ENCODE data around the gene MAD1L1. TPM values are rescaled to one million over a fixed set of nuclear protein-coding genes. Genes with fewer than 3 reads are reported as not detected.

The MAD1L1 gene
- polyA plus RNA-seq, 2 donors, result 18.0 to 24.9 TPM

DNA sequence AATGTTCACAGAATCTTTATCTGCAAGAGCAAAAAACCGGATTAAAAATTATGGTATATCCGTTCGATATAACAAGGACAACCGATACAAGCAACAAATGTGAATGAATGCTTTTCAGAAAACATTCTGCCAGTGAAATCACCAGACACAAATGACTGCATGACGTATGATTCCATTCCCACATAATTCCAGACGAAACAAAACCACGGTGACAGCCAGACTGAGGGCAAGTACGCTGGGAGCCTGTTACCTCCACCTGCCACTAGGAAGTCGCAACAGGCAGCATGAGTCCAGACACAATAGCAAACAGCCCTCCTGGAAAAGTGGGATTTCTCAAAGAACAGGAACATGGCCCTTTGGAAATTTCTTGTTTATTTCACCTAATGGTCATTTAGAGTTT, 41.7 kb downstream of the MAD1L1 start:
- Histone ChIP-seq H3K36me3 (ENCODE audit: control insufficient read depth in 2 of 2, insufficient read depth in 2 of 2, low read length in 1 of 2) (peaks cover 0 to under 1% of the 10 kb centered on the region in 2 donors), H3K4me3 (ENCODE audit: low read depth in 1 of 2, low read length in 2 of 2) (no peak overlapping the region), H3K9me3 (ENCODE audit: control insufficient read depth in 2 of 2, insufficient read depth in 1 of 2, low read depth in 1 of 2, low read length in 1 of 2) (no peaks in the 10 kb centered on the region), H3K27ac (ENCODE audit: low read depth in 2 of 2, low read length in 1 of 2) (no peak overlapping the region), H3K4me1 (ENCODE audit: control insufficient read depth in 2 of 2, insufficient read depth in 2 of 2, low read length in 1 of 2) (peaks cover 0 to 2% of the 10 kb centered on the region in 2 donors), H3K27me3 (ENCODE audit: control insufficient read depth in 1 of 2, insufficient read depth in 2 of 2, low read length in 2 of 2) (no peaks in the 10 kb centered on the region)
- WGBS, 2 donors, result 95 to 96% methylated on average over 9 of the region's 9 CpGs

DNA sequence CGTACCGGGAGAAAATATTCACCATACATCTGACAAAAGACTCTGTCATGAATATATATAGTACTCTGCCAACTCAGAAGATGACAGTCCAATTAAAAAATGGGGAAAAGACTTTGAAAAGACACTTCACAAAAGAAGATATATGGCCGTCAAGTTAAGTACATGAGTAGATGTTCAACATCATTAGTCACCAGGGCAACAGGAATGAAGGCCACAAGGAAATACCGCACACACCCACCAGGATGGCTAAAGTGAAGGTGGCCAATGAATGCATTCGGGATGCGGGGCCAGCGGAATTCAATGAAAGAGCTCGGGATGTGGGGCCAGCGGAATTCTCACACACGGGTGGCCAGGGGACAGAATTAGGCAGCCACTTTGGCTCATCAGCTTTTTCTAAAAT, 42.2 kb downstream of the MAD1L1 start:
- H3K27ac ChIP-seq (ENCODE audit: low read depth in 2 of 2, low read length in 1 of 2), result no peak overlapping the region
- H3K4me1 ChIP-seq (ENCODE audit: control insufficient read depth in 2 of 2, insufficient read depth in 2 of 2, low read length in 1 of 2), result peaks cover 0 to under 1% of the 10 kb centered on the region in 2 donors
- WGBS, 2 donors, result 91 to 93% methylated on average over 10 of the region's 10 CpGs
- no peak overlapping the region for H3K4me3 ChIP-seq (ENCODE audit: low read depth in 1 of 2, low read length in 2 of 2)
- H3K27me3 ChIP-seq (ENCODE audit: control insufficient read depth in 1 of 2, insufficient read depth in 2 of 2, low read length in 2 of 2), result no peaks in the 10 kb centered on the region
- H3K36me3 ChIP-seq (ENCODE audit: control insufficient read depth in 2 of 2, insufficient read depth in 2 of 2, low read length in 1 of 2), result no peaks in the 10 kb centered on the region
- no peaks in the 10 kb centered on the region for H3K9me3 ChIP-seq (ENCODE audit: control insufficient read depth in 2 of 2, insufficient read depth in 1 of 2, low read depth in 1 of 2, low read length in 1 of 2)

DNA sequence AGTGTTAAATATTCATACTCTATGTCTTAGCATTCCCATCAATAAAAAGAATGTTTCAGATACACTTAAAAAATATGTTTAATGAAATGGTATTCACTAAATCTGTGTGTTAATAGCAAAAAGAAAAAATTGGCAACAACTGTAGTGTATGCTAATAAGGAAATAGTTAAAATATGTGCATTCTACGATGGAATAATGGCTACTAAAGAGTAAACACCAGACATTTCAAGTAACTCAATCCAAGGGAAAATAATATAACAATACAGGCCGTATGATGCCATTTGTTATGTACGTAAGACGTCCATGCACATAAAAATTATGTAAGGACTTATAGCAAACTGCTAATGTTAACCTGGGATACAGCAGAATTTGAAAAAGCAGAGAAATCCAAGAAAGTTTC, 46.6 kb downstream of the MAD1L1 start:
- H3K9me3 ChIP-seq (ENCODE audit: control insufficient read depth in 2 of 2, insufficient read depth in 1 of 2, low read depth in 1 of 2, low read length in 1 of 2), result no peaks in the 10 kb centered on the region
- no peak overlapping the region for H3K4me3 ChIP-seq (ENCODE audit: low read depth in 1 of 2, low read length in 2 of 2)
- no peak overlapping the region for H3K27ac ChIP-seq (ENCODE audit: low read depth in 2 of 2, low read length in 1 of 2)
- no peaks in the 10 kb centered on the region for H3K27me3 ChIP-seq (ENCODE audit: control insufficient read depth in 1 of 2, insufficient read depth in 2 of 2, low read length in 2 of 2)
- H3K4me1 ChIP-seq (ENCODE audit: control insufficient read depth in 2 of 2, insufficient read depth in 2 of 2, low read length in 1 of 2), result no peaks in the 10 kb centered on the region
- no peaks in the 10 kb centered on the region for H3K36me3 ChIP-seq (ENCODE audit: control insufficient read depth in 2 of 2, insufficient read depth in 2 of 2, low read length in 1 of 2)
- 86 to 88% methylated on average over 4 of the region's 4 CpGs for WGBS, 2 donors

DNA sequence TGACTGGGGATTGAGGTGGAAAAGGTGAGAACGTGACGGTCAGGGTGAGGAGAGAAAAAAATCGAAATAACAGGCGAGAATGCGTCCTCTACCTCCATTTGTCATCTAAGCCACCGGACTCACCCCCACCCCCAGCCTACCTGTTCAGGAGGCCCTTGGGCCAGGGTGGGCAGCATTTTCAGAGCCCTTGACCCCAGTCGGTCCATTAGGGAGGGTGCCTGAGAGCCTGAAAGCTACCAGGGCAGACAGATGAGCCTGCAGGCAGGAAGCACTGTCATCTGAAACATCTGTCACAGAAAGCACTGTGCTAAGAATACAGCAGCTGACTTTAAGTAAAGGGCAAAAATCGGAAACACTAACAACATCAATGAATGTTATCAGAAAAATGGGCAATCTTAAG, 47.0 kb downstream of the MAD1L1 start:
- Histone ChIP-seq H3K4me1 (ENCODE audit: control insufficient read depth in 2 of 2, insufficient read depth in 2 of 2, low read length in 1 of 2) (no peaks in the 10 kb centered on the region), H3K36me3 (ENCODE audit: control insufficient read depth in 2 of 2, insufficient read depth in 2 of 2, low read length in 1 of 2) (no peaks in the 10 kb centered on the region), H3K4me3 (ENCODE audit: low read depth in 1 of 2, low read length in 2 of 2) (no peak overlapping the region), H3K27me3 (ENCODE audit: control insufficient read depth in 1 of 2, insufficient read depth in 2 of 2, low read length in 2 of 2) (no peaks in the 10 kb centered on the region), H3K27ac (ENCODE audit: low read depth in 2 of 2, low read length in 1 of 2) (no peak overlapping the region), H3K9me3 (ENCODE audit: control insufficient read depth in 2 of 2, insufficient read depth in 1 of 2, low read depth in 1 of 2, low read length in 1 of 2) (no peaks in the 10 kb centered on the region)
- WGBS, 2 donors, result 95% methylated on average over 8 of the region's 8 CpGs

DNA sequence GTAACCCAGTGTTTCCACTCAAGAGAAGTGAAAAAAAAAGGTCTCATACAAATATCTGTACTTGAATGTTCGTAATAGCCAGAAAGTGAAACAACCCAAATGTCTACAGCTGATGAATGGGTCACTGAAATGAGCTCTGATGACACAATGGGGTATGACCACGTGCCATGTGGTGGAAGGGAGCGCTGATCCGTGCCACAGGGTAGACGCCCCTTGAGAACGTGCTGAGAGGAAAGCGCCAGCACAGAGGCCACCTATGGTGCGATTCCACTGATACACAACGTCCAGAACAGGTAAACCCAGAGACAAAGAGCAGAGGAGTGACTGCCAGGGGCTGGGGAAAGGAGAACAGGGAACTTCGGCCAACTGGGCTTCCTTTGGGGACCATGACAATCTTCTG, 50.3 kb downstream of the MAD1L1 start:
- Histone ChIP-seq H3K36me3 (ENCODE audit: control insufficient read depth in 2 of 2, insufficient read depth in 2 of 2, low read length in 1 of 2) (no peaks in the 10 kb centered on the region), H3K4me1 (ENCODE audit: control insufficient read depth in 2 of 2, insufficient read depth in 2 of 2, low read length in 1 of 2) (no peaks in the 10 kb centered on the region), H3K27ac (ENCODE audit: low read depth in 2 of 2, low read length in 1 of 2) (no peak overlapping the region), H3K4me3 (ENCODE audit: low read depth in 1 of 2, low read length in 2 of 2) (no peak overlapping the region), H3K9me3 (ENCODE audit: control insufficient read depth in 2 of 2, insufficient read depth in 1 of 2, low read depth in 1 of 2, low read length in 1 of 2) (no peaks in the 10 kb centered on the region), H3K27me3 (ENCODE audit: control insufficient read depth in 1 of 2, insufficient read depth in 2 of 2, low read length in 2 of 2) (no peaks in the 10 kb centered on the region)
- 94 to 95% methylated on average over 10 of the region's 10 CpGs for WGBS, 2 donors

DNA sequence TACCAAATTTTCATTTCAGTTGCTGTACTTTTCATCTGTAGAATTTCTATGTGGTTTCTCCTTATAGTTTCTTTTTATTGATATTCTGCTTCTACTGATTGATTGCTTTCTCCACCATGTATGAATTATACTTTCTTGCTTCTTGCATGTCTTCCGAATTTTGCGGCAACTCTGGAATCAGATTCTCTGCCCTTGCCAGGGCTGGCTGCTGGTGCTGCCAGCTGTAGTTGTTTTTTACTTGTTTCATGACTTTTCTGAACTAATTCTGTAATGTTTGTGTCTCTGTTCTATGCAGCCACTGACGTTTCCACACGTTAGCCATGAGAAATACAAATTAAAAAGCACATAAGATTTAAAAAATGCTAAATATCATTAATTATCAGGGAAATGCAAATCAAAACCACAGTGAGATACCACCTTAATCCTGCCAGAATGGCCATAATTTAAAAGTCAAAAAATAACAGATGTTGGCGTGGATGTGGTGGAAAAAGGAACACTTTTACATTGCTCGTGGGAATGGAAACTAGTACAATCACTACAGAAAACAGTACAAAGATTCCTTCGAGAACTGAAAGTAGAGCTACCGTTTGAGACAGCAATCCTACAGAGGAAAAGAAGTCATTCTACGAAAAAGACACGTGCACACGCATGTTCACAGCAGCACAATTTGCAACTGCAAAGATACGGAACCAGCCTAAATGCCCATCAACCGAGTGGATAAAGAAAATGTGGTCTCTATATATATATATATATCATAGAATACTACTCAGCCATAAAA, 51.5 kb downstream of the MAD1L1 start:
- Histone ChIP-seq H3K9me3 (ENCODE audit: control insufficient read depth in 2 of 2, insufficient read depth in 1 of 2, low read depth in 1 of 2, low read length in 1 of 2) (no peaks in the 10 kb centered on the region), H3K27me3 (ENCODE audit: control insufficient read depth in 1 of 2, insufficient read depth in 2 of 2, low read length in 2 of 2) (no peaks in the 10 kb centered on the region), H3K4me1 (ENCODE audit: control insufficient read depth in 2 of 2, insufficient read depth in 2 of 2, low read length in 1 of 2) (no peaks in the 10 kb centered on the region), H3K36me3 (ENCODE audit: control insufficient read depth in 2 of 2, insufficient read depth in 2 of 2, low read length in 1 of 2) (no peaks in the 10 kb centered on the region), H3K27ac (ENCODE audit: low read depth in 2 of 2, low read length in 1 of 2) (no peak overlapping the region), H3K4me3 (ENCODE audit: low read depth in 1 of 2, low read length in 2 of 2) (no peak overlapping the region)
- WGBS, 2 donors, result 91 to 93% methylated on average over 13 of the region's 13 CpGs

DNA sequence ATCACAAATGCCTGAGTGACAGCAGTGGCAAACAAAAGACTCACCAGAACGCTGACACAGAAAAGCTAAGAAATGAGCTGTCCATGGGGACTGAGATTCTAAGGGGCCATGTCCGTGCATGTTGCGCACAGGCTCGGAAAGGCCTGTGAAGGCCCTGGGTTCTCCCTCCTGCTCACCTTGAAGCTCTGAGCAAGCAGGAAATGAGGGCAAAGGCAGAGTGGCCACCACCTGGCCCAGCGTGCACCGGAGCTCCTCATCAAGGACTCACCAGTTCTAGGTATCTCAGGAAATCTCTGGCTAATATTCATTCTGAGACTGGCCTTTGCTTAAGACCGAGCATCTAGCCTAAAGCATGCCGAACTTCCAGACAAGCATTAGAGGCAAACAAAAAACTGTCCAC, 52.7 kb downstream of the MAD1L1 start:
- H3K4me1 ChIP-seq (ENCODE audit: control insufficient read depth in 2 of 2, insufficient read depth in 2 of 2, low read length in 1 of 2), result peaks cover under 1% of the 10 kb centered on the region in 2 donors
- 93 to 96% methylated on average over 8 of the region's 8 CpGs for WGBS, 2 donors
- no peaks in the 10 kb centered on the region for H3K27me3 ChIP-seq (ENCODE audit: control insufficient read depth in 1 of 2, insufficient read depth in 2 of 2, low read length in 2 of 2)
- no peak overlapping the region for H3K4me3 ChIP-seq (ENCODE audit: low read depth in 1 of 2, low read length in 2 of 2)
- no peaks in the 10 kb centered on the region for H3K36me3 ChIP-seq (ENCODE audit: control insufficient read depth in 2 of 2, insufficient read depth in 2 of 2, low read length in 1 of 2)
- H3K9me3 ChIP-seq (ENCODE audit: control insufficient read depth in 2 of 2, insufficient read depth in 1 of 2, low read depth in 1 of 2, low read length in 1 of 2), result no peaks in the 10 kb centered on the region
- H3K27ac ChIP-seq (ENCODE audit: low read depth in 2 of 2, low read length in 1 of 2), result no peak overlapping the region

DNA sequence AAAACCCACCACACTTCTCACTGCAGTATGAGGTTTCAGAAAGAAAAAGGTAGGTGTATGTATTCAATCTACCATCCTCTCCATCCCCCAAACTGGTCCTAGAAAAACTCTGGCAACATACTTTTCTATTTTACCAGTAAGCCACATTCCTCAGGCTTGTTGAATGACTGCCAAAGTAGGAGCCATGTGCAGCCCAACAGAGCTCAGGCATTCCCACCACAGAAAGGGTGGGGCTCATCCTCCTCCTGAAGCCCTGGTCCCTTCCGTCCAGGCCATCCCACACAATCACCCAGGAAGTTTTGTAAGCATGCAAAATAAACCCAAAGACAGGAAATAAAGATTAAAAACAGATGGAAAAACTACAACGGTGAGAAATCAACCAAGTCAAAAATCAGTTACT, 57.2 kb downstream of the MAD1L1 start:
- Histone ChIP-seq H3K27ac (ENCODE audit: low read depth in 2 of 2, low read length in 1 of 2) (no peak overlapping the region), H3K4me1 (ENCODE audit: control insufficient read depth in 2 of 2, insufficient read depth in 2 of 2, low read length in 1 of 2) (peaks cover 3 to 4% of the 10 kb centered on the region in 2 donors), H3K36me3 (ENCODE audit: control insufficient read depth in 2 of 2, insufficient read depth in 2 of 2, low read length in 1 of 2) (no peaks in the 10 kb centered on the region), H3K4me3 (ENCODE audit: low read depth in 1 of 2, low read length in 2 of 2) (no peak overlapping the region), H3K9me3 (ENCODE audit: control insufficient read depth in 2 of 2, insufficient read depth in 1 of 2, low read depth in 1 of 2, low read length in 1 of 2) (no peaks in the 10 kb centered on the region), H3K27me3 (ENCODE audit: control insufficient read depth in 1 of 2, insufficient read depth in 2 of 2, low read length in 2 of 2) (no peaks in the 10 kb centered on the region)
- 27 to 47% methylated on average over 2 of the region's 2 CpGs for WGBS, 2 donors

DNA sequence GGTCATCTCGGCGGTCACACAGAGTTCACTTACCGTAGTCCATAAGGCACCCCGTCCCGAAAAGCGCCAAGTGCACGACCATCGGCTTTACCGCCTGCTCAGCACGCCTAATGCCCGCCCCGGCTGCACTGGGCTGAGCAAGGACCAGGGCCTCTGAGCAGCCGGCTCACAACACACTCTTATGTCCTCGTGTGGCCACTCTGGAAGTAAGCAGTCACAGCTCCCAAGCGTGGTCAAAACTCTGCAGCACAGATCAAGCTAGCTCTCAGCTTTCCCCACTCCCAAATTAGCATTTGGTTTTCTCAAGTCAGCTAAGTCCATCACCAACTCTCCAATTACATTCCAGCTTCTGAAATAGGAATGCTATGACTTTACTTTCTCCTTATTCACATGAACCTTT, 57.7 kb downstream of the MAD1L1 start:
- Histone ChIP-seq H3K9me3 (ENCODE audit: control insufficient read depth in 2 of 2, insufficient read depth in 1 of 2, low read depth in 1 of 2, low read length in 1 of 2) (no peaks in the 10 kb centered on the region), H3K4me3 (ENCODE audit: low read depth in 1 of 2, low read length in 2 of 2) (no peak overlapping the region), H3K4me1 (ENCODE audit: control insufficient read depth in 2 of 2, insufficient read depth in 2 of 2, low read length in 1 of 2) (peaks cover 4 to 7% of the 10 kb centered on the region in 2 donors), H3K27me3 (ENCODE audit: control insufficient read depth in 1 of 2, insufficient read depth in 2 of 2, low read length in 2 of 2) (no peaks in the 10 kb centered on the region), H3K27ac (ENCODE audit: low read depth in 2 of 2, low read length in 1 of 2) (no peak overlapping the region), H3K36me3 (ENCODE audit: control insufficient read depth in 2 of 2, insufficient read depth in 2 of 2, low read length in 1 of 2) (peaks cover 0 to 4% of the 10 kb centered on the region in 2 donors)
- WGBS, 2 donors, result 86 to 91% methylated on average over 15 of the region's 15 CpGs

DNA sequence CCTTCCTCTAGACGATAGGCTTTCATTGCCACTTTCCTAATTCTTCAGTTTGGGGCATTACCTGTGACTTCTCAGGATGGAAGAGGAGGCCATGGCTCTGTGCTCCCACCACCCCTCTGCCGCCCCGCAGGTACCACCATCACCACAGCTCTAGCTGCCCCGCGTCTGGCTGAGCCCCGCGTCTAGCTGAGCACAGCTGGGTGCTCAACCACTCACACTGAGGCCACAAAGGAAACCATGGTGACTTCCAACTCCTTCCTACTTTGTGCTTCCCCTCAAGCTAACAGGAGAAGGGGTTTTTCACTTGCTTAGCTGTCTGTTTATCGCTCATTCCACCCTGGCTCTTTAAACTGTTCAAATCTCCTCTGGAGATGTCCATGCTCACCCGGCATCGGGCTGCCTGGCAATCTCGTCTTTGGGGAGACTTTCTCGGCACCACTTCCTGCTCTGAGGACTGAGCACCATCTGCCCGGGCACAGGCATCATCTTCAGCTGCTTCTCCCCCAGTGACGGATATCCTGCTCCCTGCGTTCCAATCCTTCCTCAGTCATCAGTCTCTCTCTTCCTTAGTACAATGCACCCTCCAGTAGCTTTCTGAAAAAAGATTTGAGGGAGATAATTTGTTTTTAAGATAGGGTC, 59.4 kb downstream of the MAD1L1 start:
- 64 to 81% methylated on average over 15 of the region's 15 CpGs for WGBS, 2 donors

More for the DNA sequence above, 59.4 kb downstream of the MAD1L1 start:
- H3K36me3 ChIP-seq (ENCODE audit: control insufficient read depth in 2 of 2, insufficient read depth in 2 of 2, low read length in 1 of 2), result peaks cover 0 to 4% of the 10 kb centered on the region in 2 donors
- no peak overlapping the region for H3K27ac ChIP-seq (ENCODE audit: low read depth in 2 of 2, low read length in 1 of 2)
- H3K4me1 ChIP-seq (ENCODE audit: control insufficient read depth in 2 of 2, insufficient read depth in 2 of 2, low read length in 1 of 2), result peaks cover 4 to 15% of the 10 kb centered on the region in 2 donors
- H3K9me3 ChIP-seq (ENCODE audit: control insufficient read depth in 2 of 2, insufficient read depth in 1 of 2, low read depth in 1 of 2, low read length in 1 of 2), result no peaks in the 10 kb centered on the region
- H3K4me3 ChIP-seq (ENCODE audit: low read depth in 1 of 2, low read length in 2 of 2), result no peak overlapping the region
- no peaks in the 10 kb centered on the region for H3K27me3 ChIP-seq (ENCODE audit: control insufficient read depth in 1 of 2, insufficient read depth in 2 of 2, low read length in 2 of 2)

All from esophagus (tissue), 2 donors.